Measurements from ENCODE around the gene ARFGEF3.

DNA sequence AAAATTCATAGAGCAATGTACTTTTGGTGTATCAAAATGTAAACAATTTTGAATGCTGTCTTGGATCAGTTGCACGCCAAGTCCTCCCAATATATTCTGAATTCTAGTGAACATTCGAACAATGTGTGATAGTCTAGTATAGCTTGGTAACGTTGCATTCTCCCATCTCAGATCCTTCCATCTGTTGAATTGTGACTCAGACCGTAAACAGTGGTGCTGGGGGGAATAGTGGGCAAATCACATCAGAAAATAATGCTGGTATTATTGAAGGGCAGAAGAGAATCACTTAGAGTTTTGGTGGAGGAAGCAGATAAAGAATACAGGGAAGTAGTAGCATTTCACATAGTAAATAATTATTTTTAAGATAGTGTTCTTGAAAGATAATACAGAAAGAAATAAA is 102.2 kb downstream of the ARFGEF3 start:
- no peak for TF ChIP-seq CTCF (conservative IDR thresholded peaks at IDR 0.05; ENCODE audit: low read depth in 2 of 2)
- TF ChIP-seq POLR2AphosphoS5 (IDR thresholded peaks at IDR 0.05; ENCODE audit: low read depth) = no peak
- TF ChIP-seq STAT1 (IDR thresholded peaks at IDR 0.05; ENCODE audit: unreplicated experiment) = no peak
- TF ChIP-seq ZNF331 (CRISPR knock-in tag; IDR thresholded peaks at IDR 0.05; ENCODE audit: low read depth) = no peak
- no peak for TF ChIP-seq EZH2 (IDR thresholded peaks at IDR 0.05; ENCODE audit: low read depth, unreplicated experiment)
- no peak for TF ChIP-seq CREB1 (CRISPR knock-in tag; IDR thresholded peaks at IDR 0.05; ENCODE audit: low read depth)
- no peak for TF ChIP-seq JUNB (IDR thresholded peaks at IDR 0.05; ENCODE audit: unreplicated experiment)
- TF ChIP-seq, protein P1, sequence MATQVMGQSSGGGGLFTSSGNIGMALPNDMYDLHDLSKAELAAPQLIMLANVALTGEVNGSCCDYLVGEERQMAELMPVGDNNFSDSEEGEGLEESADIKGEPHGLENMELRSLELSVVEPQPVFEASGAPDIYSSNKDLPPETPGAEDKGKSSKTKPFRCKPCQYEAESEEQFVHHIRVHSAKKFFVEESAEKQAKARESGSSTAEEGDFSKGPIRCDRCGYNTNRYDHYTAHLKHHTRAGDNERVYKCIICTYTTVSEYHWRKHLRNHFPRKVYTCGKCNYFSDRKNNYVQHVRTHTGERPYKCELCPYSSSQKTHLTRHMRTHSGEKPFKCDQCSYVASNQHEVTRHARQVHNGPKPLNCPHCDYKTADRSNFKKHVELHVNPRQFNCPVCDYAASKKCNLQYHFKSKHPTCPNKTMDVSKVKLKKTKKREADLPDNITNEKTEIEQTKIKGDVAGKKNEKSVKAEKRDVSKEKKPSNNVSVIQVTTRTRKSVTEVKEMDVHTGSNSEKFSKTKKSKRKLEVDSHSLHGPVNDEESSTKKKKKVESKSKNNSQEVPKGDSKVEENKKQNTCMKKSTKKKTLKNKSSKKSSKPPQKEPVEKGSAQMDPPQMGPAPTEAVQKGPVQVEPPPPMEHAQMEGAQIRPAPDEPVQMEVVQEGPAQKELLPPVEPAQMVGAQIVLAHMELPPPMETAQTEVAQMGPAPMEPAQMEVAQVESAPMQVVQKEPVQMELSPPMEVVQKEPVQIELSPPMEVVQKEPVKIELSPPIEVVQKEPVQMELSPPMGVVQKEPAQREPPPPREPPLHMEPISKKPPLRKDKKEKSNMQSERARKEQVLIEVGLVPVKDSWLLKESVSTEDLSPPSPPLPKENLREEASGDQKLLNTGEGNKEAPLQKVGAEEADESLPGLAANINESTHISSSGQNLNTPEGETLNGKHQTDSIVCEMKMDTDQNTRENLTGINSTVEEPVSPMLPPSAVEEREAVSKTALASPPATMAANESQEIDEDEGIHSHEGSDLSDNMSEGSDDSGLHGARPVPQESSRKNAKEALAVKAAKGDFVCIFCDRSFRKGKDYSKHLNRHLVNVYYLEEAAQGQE (IDR thresholded peaks at IDR 0.05; ENCODE audit: unreplicated experiment) = no peak
- no peak for TF ChIP-seq EZH2phosphoT487 (IDR thresholded peaks at IDR 0.05; ENCODE audit: unreplicated experiment)
- no peak for TF ChIP-seq ZNF462 (CRISPR knock-in tag; IDR thresholded peaks at IDR 0.05)
